GM23248 (cell line): ENCODE data around the gene FXR2. TPM values are rescaled to one million over a fixed set of nuclear protein-coding genes. Genes with fewer than 3 reads are reported as not detected.

Experiments
- DNase-seq: peaks from one replicate; pipeline ENCODE4 v3.0.0-alpha.2; 2015
- H2AFZ ChIP-seq: fragments of 200-600 bp; sonication (generic); 2 replicates; pipeline ENCODE4 v1.6.1; 2016; ENCODE audit warnings: antibody characterized with exemption
- H3F3A ChIP-seq: fragments of 200-600 bp; sonication (generic); 2 replicates; pipeline ENCODE4 v1.6.1; 2016; ENCODE audit warnings: mild to moderate bottlenecking, antibody characterized with exemption, mixed run types; ENCODE audit not compliant: insufficient read depth
- H3K27ac ChIP-seq: fragments of 200-600 bp; sonication (generic); 2 replicates; pipeline ENCODE4 v1.5.1; 2016; ENCODE audit warnings: mild to moderate bottlenecking
- H3K27me3 ChIP-seq: fragments of 200-600 bp; sonication (generic); replicated peaks from 2 replicates; pipeline ENCODE4 v1.6.1; 2016; ENCODE audit warnings: mild to moderate bottlenecking; ENCODE audit not compliant: insufficient read depth
- H3K36me3 ChIP-seq: fragments of 200-600 bp; sonication (generic); 2 replicates; pipeline ENCODE4 v1.6.1; 2016; ENCODE audit warnings: low read depth, mild to moderate bottlenecking
- H3K4me1 ChIP-seq: fragments of 200-600 bp; sonication (generic); 2 replicates; pipeline ENCODE4 v1.6.1; 2016; ENCODE audit warnings: mild to moderate bottlenecking; ENCODE audit not compliant: insufficient read depth
- H3K4me2 ChIP-seq: fragments of 200-600 bp; sonication (generic); one replicate; pipeline ENCODE4 v1.6.1; 2016; ENCODE audit warnings: mild to moderate bottlenecking; ENCODE audit not compliant: unreplicated experiment
- H3K4me3 ChIP-seq: fragments of 200-600 bp; sonication (generic); 2 replicates; pipeline ENCODE4 v1.5.1; 2016; ENCODE audit warnings: mild to moderate bottlenecking
- H3K79me2 ChIP-seq: fragments of 200-600 bp; sonication (generic); 2 replicates; pipeline ENCODE4 v1.6.1; 2016; ENCODE audit warnings: mild to moderate bottlenecking; ENCODE audit not compliant: insufficient read depth
- H3K9ac ChIP-seq: fragments of 200-600 bp; sonication (generic); 2 replicates; pipeline ENCODE4 v1.6.1; 2016; ENCODE audit warnings: mild to moderate bottlenecking
- H3K9me2 ChIP-seq: fragments of 200-600 bp; sonication (generic); 2 replicates; pipeline ENCODE4 v1.6.1; 2016; ENCODE audit warnings: mixed run types, mild to moderate bottlenecking, moderate library complexity; ENCODE audit not compliant: insufficient read depth
- H3K9me3 ChIP-seq: fragments of 200-600 bp; sonication (generic); one replicate; pipeline ENCODE4 v1.6.1; 2017; ENCODE audit warnings: low read depth
- H4K20me1 ChIP-seq: fragments of 200-600 bp; sonication (generic); 2 replicates; pipeline ENCODE4 v1.6.0; 2016; ENCODE audit not compliant: insufficient read depth
- EZH2 ChIP-seq: fragments of 200-600 bp; sonication (generic); IDR thresholded peaks from 2 replicates; pipeline ENCODE4 v1.6.1; 2018; ENCODE audit warnings: antibody characterized with exemption, mild to moderate bottlenecking; ENCODE audit not compliant: insufficient read depth, poor library complexity, severe bottlenecking
- EZH2phosphoT487 ChIP-seq: fragments of 200-600 bp; sonication (generic); IDR thresholded peaks from 2 replicates; pipeline ENCODE4 v1.6.1; 2018; ENCODE audit warnings: antibody characterized with exemption, moderate library complexity, mild to moderate bottlenecking, low read depth; ENCODE audit not compliant: insufficient read depth
- WGBS, 2 experiments: methylation state at CpG; one replicate each; pipeline ENCODE4 v1.1.6; 2015 to 2017; ENCODE audit warnings: low lambda C conversion rate in 2 of 2, low coverage in 1 of 2; ENCODE audit errors: missing lambda C conversion rate in 2 of 2; 5-methylcytosine and 5-hydroxymethylcytosine counted together
- in situ Hi-C: fragments of 300-500 bp; cut with MboI; formaldehyde crosslinking; loops from 2 replicates; pipeline ENCODE4 v1.15.0; 2020
- polyA plus RNA-seq: library from polyadenylated mRNA; unstranded; fragments of >200 nt; fragmentation: Nextera tagmentation; extraction: Ambion mirVana; gene quantifications from 2 replicates; pipeline ENCODE4 v1.2.1, GENCODE V29; 2016
- total RNA-seq: library from RNA; depleted of rRNA; stranded (reverse); fragments of >200 nt; shearing (Covaris generic); gene quantifications from 2 replicates; pipeline ENCODE4 v1.2.3, GENCODE V29; 2014

FXR2 gene
- total and polyA plus RNA-seq, 2 experiments from 2014 or later = 10.9 to 57.1 TPM

- no peak overlapping the region for H2AFZ ChIP-seq
- TF ChIP-seq EZH2phosphoT487 (no peak), EZH2 (no peak)
- WGBS, 2 experiments = 81 to 84% methylated on average over 5 of the region's 5 CpGs
- H4K20me1 ChIP-seq = no peaks in the 10 kb centered on the region
- no peak overlapping the region for H3K9ac ChIP-seq
- peaks cover 8% of the 10 kb centered on the region for H3K79me2 ChIP-seq
- H3K27ac ChIP-seq = no peak overlapping the region
- H3K36me3 ChIP-seq = no peaks in the 10 kb centered on the region
- H3K4me3 ChIP-seq = no peak overlapping the region
- no peak overlapping the region for H3K4me2 ChIP-seq
- peaks cover 2% of the 10 kb centered on the region for H3K4me1 ChIP-seq
- H3F3A ChIP-seq = 0 out of 2 replicates have a peak, but pooled peaks cover 5% of the 10 kb centered on the region
- DNase-seq = no peak
- H3K9me2 ChIP-seq = no peaks in the 10 kb centered on the region
- in situ Hi-C loops = no loop called here
- no peaks in the 10 kb centered on the region for H3K9me3 ChIP-seq
- H3K27me3 ChIP-seq = no peaks in the 10 kb centered on the region
Observed at GRCh38 chr17:7618608-7619007, 3.9 kb upstream of the FXR2 start.

GRCh38 chr17:7615265-7615747 lies 609 bp upstream of the FXR2 start:
- Histone ChIP-seq H3K79me2 (peaks cover 41% of the 10 kb centered on the region), H2AFZ (peak overlapping the region; percentile 96), H3F3A (0 out of 2 replicates have a peak, but pooled peaks cover 6% of the 10 kb centered on the region), H3K9me3 (no peaks in the 10 kb centered on the region), H3K36me3 (0 out of 2 replicates have a peak, but pooled peaks cover 9% of the 10 kb centered on the region), H3K4me1 (peaks cover 26% of the 10 kb centered on the region), H4K20me1 (no peaks in the 10 kb centered on the region; the same call in 1 of the 2 replicates), H3K9ac (peak overlapping the region; percentile 76), H3K27me3 (no peaks in the 10 kb centered on the region), H3K9me2 (no peaks in the 10 kb centered on the region), H3K27ac (peak overlapping the region; percentile 63), H3K4me2 (peak overlapping the region; percentile 78), H3K4me3 (peak overlapping the region; percentile 74)
- WGBS, 2 experiments = 1 to 3% methylated on average over 24 to 28 of the region's 28 CpGs
- no peak for DNase-seq
- TF ChIP-seq EZH2phosphoT487 (no peak), EZH2 (no peak)
- in situ Hi-C loops = no loop called here

- H3K9me2 ChIP-seq = no peaks in the 10 kb centered on the region
- in situ Hi-C loops = no loop called here
- H2AFZ ChIP-seq = peak overlapping the region; percentile 72
- H3K36me3 ChIP-seq = 0 out of 2 replicates have a peak, but pooled peaks cover 9% of the 10 kb centered on the region
- H3K4me2 ChIP-seq = peak overlapping the region; percentile 99
- peak overlapping the region; percentile 82 for H3K27ac ChIP-seq
- WGBS, 2 experiments = 1 to 3% methylated on average over 19 to 20 of the region's 20 CpGs
- no peaks in the 10 kb centered on the region for H3K27me3 ChIP-seq
- peak overlapping the region; percentile 91 for H3K9ac ChIP-seq
- TF ChIP-seq EZH2 = no peak
- TF ChIP-seq EZH2phosphoT487 = no peak
- peaks cover 26% of the 10 kb centered on the region for H3K4me1 ChIP-seq
- peak; percentile 68 for DNase-seq
- peak overlapping the region; percentile 85 for H3K4me3 ChIP-seq
- 0 out of 2 replicates have a peak, but pooled peaks cover 6% of the 10 kb centered on the region for H3F3A ChIP-seq
- no peaks in the 10 kb centered on the region; the same call in 1 of the 2 replicates for H4K20me1 ChIP-seq
- no peaks in the 10 kb centered on the region for H3K9me3 ChIP-seq
- H3K79me2 ChIP-seq = peaks cover 55% of the 10 kb centered on the region
Observed at GRCh38 chr17:7613769-7614424, 800 bp downstream of the FXR2 start.

GRCh38 chr17:7612294-7612640 lies 2.4 kb downstream of the FXR2 start:
- Histone ChIP-seq H3K27me3 (no peaks in the 10 kb centered on the region), H3K4me2 (peak overlapping the region; percentile 51), H3K4me1 (peaks cover 26% of the 10 kb centered on the region), H3K27ac (no peak overlapping the region), H2AFZ (no peak overlapping the region), H3F3A (0 out of 2 replicates have a peak, but pooled peaks cover 6% of the 10 kb centered on the region), H4K20me1 (no peaks in the 10 kb centered on the region; the same call in 1 of the 2 replicates), H3K9me2 (no peaks in the 10 kb centered on the region), H3K36me3 (0 out of 2 replicates have a peak, but pooled peaks cover 9% of the 10 kb centered on the region), H3K9ac (peak overlapping the region; percentile 25; the same call in 1 of the 2 replicates), H3K79me2 (peaks cover 71% of the 10 kb centered on the region), H3K4me3 (peak overlapping the region; percentile 40), H3K9me3 (no peaks in the 10 kb centered on the region)
- TF ChIP-seq EZH2phosphoT487 (no peak), EZH2 (no peak)
- WGBS, 2 experiments = 96 to 100% methylated on average over 1 of the region's 1 CpG
- no peak for DNase-seq
- in situ Hi-C loops = no loop called here
